ENCODE measurements around the gene NCK2. TPM values are rescaled to one million over a fixed set of nuclear protein-coding genes. Genes with fewer than 3 reads are reported as not detected.

NCK2 gene
- total and polyA plus RNA-seq, 9 of the 15 experiments (the other 6 are each of a cell fraction or from before 2014, with no cell fraction given), result 0.90 to 27.9 (median 15.9) TPM

- Histone ChIP-seq H3K4me1 (replicated peaks in 1 of 2; ENCODE audit: control insufficient read depth in 2 of 2, insufficient read depth in 2 of 2, low read length in 2 of 2) (peaks cover 20 to 28% of the 10 kb centered on the region in 2 experiments), H4K20me1 (replicated peaks; ENCODE audit: control insufficient read depth, insufficient read depth, low read length) (peaks cover 11% of the 10 kb centered on the region), H3K79me2 (ENCODE audit: control insufficient read depth, insufficient read depth, low read length) (peaks cover 2% of the 10 kb centered on the region; the same call in 1 of the 3 replicates), H3K27ac (ENCODE audit: extremely low read depth, low read depth, low read length) (no peak overlapping the region), H2AFZ (ENCODE audit: low read depth, low read length) (no peak overlapping the region), H3K9me1 (ENCODE audit: control insufficient read depth, insufficient read depth, low read length) (no peaks in the 10 kb centered on the region), H3K4me2 (ENCODE audit: insufficient read depth, low read length) (no peak overlapping the region), H3K9ac (ENCODE audit: insufficient read depth in 1 of 2, low read depth in 2 of 2, low read length in 2 of 2) (no peak overlapping the region), H3K4me3 (no peak overlapping the region), H3K9me3 (replicated peaks; ENCODE audit: control insufficient read depth, insufficient read depth, low read depth, low read length) (no peaks in the 10 kb centered on the region), H3K36me3 (ENCODE audit: control insufficient read depth, insufficient read depth, low read length) (no peaks in the 10 kb centered on the region), H3K27me3 (ENCODE audit: control insufficient read depth in 2 of 2, insufficient read depth in 2 of 2, low read length in 2 of 2) (no peaks in the 10 kb centered on the region)
- in situ Hi-C loops (cut with MboI) (loop anchor here (10.0 kb wide), 1 partner anchor 444 kb away; no protein-coding TSS in a partner anchor), intact Hi-C loops (cut with micrococcal nuclease) (no loop called here)
- BruUV-seq (replicated peaks), result no TSS peak
- CTCF ChIA-PET (ENCODE audit: low intra/inter-chr PET ratio), result no interaction called here
- TF ChIP-seq ZFX (CRISPR knock-in tag; IDR thresholded peaks at IDR 0.05) (no peak), ZSCAN32 (CRISPR knock-in tag; IDR thresholded peaks at IDR 0.05) (no peak), MECOM (CRISPR knock-in tag; IDR thresholded peaks at IDR 0.05) (no peak), ZNF277 (CRISPR knock-in tag; IDR thresholded peaks at IDR 0.05; ENCODE audit: borderline replicate concordance) (no peak), HSF4 (CRISPR knock-in tag; IDR thresholded peaks at IDR 0.05; ENCODE audit: borderline replicate concordance) (no peak)
- TF ChIP-seq, protein P1, sequence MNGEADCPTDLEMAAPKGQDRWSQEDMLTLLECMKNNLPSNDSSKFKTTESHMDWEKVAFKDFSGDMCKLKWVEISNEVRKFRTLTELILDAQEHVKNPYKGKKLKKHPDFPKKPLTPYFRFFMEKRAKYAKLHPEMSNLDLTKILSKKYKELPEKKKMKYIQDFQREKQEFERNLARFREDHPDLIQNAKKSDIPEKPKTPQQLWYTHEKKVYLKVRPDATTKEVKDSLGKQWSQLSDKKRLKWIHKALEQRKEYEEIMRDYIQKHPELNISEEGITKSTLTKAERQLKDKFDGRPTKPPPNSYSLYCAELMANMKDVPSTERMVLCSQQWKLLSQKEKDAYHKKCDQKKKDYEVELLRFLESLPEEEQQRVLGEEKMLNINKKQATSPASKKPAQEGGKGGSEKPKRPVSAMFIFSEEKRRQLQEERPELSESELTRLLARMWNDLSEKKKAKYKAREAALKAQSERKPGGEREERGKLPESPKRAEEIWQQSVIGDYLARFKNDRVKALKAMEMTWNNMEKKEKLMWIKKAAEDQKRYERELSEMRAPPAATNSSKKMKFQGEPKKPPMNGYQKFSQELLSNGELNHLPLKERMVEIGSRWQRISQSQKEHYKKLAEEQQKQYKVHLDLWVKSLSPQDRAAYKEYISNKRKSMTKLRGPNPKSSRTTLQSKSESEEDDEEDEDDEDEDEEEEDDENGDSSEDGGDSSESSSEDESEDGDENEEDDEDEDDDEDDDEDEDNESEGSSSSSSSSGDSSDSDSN (IDR thresholded peaks at IDR 0.05; ENCODE audit: borderline replicate concordance in 1 of 2, low read depth in 2 of 2, low read length in 2 of 2), result no peak
- POLR2A ChIA-PET, result interaction anchor here (0.6 to 0.7 kb wide), 2 partner anchors 10 to 138 kb away, joined by 3 read pairs; no protein-coding TSS in a partner anchor
- FAIRE-seq, result no peak
- 64% methylated on average over 11 of the region's 12 CpGs for WGBS (ENCODE audit: insufficient coverage, low coverage, missing lambda C conversion rate)
- ATAC-seq, result no peak
- DNase-seq (ENCODE audit: extremely low read depth in 1 of 4, low spot score in 3 of 4), result no peak
These were observed 44.1 kb downstream of the NCK2 start for GRCh38 chr2:105788670-105789290.

Data from K562 (cell line).